Measurements from ENCODE around the gene CD244.
"Not testable (repeated sequence)": the region's sequence is repeated elsewhere in the genome, so short reads cannot be mapped to it uniquely, and the experiment has no call there.

CD244 gene

DNA sequence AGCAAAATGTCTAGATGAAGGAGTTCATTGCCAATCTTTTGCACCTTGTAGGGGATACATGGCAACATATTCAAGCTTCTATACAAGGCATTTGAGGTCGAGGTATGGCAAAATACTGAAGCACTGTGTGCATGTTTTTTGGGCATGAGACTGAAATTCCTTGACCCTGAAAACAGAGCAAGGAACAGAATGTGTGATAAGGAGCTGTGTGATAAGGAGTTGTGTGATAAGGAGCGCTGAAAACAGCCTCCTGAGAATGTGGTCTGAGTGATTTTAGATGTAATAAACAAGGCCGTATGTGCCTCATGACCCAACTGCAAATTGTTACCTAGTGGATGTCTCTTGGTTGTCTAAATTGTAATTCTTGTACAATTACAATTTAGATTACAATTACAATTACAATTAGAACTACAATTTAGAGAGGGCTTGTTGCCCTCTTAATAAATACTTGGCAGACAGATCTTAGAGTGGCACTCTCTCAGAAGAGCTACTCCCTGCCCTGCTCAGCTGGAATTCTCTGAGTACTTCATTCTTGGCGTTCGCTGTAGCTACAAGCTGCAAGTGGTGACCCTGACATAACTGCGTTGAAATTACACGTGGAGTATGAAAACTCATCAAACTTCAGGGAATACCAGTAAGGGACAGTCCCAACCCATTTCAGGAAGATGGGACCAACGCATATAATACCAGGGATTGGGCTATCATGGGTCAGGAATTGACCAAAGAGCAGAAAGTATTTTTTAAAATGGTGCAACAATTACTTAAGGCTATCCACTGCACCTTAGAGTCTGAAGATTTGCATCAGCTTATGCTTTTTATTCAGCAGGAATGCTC, 42.3 kb upstream of the CD244 start:
- TF ChIP-seq, protein P1, sequence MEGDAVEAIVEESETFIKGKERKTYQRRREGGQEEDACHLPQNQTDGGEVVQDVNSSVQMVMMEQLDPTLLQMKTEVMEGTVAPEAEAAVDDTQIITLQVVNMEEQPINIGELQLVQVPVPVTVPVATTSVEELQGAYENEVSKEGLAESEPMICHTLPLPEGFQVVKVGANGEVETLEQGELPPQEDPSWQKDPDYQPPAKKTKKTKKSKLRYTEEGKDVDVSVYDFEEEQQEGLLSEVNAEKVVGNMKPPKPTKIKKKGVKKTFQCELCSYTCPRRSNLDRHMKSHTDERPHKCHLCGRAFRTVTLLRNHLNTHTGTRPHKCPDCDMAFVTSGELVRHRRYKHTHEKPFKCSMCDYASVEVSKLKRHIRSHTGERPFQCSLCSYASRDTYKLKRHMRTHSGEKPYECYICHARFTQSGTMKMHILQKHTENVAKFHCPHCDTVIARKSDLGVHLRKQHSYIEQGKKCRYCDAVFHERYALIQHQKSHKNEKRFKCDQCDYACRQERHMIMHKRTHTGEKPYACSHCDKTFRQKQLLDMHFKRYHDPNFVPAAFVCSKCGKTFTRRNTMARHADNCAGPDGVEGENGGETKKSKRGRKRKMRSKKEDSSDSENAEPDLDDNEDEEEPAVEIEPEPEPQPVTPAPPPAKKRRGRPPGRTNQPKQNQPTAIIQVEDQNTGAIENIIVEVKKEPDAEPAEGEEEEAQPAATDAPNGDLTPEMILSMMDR (IDR thresholded peaks at IDR 0.05; ENCODE audit: extremely low read depth, missing control alignments): no peak

DNA sequence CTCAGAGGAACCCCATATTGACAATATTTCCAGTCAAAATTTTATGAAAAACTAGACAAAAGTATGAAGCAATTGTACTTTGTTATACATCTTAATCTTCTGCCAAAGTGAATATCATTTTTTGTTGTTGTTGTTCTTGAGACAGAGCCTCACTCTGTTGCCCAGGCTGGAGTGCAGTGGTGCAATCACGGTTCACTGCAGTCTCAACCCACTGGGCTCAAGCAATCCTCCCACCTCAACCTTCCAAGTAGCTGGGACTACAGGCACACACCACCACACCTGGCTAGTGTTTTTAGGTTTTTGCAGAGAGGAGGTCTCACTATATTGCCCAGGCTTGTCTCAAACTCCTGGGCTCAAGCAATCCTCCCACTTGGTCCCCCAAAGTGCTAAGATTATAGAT, 39.6 kb upstream of the CD244 start:
- not testable (repeated sequence) for DNase-seq (ENCODE audit: low spot score)

More for the DNA sequence above, 42.3 kb upstream of the CD244 start:
- no peak for DNase-seq (ENCODE audit: low spot score)

DNA sequence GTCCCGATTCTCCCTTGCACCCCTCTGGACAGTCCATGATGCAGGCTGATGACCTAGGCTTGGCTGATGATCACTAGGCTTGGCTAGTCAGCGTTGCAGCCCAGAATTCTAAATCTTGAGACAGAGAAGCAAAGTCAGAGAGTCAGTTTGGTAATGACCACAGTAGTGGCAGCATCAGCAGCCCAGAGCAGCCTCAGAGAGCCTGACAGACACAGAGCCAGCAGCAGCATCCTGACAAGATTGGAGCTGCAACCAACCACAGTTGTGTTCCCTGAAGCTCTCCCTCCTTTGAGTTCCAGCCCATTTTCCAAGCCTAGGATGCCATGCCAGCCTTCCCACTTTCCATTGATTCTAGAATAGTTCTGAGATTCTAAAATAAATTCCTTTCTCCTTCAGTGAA, 39.1 kb upstream of the CD244 start:
- TF ChIP-seq, protein P1 (IDR thresholded peaks at IDR 0.05; ENCODE audit: extremely low read depth, missing control alignments): no peak
- no peak for DNase-seq (ENCODE audit: low spot score)

DNA sequence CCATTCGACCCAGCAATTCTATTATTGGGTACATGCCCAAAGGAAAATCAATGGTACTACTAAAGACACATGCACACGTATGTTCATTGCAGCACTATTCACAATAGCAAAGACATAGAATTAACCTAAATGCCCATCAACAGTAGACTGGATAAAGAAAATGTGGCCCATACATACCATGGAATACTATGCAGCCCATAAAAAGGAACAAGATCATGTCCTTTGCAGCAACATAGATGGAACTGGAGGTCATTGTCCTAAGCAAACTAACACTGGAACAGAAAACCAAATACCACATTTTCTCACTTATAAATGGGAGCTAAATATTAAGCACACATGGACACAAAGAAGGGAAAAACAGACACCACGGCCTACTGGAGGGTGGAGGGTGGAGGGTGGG, 38.0 kb upstream of the CD244 start:
- not testable (repeated sequence) for DNase-seq (ENCODE audit: low spot score)

DNA sequence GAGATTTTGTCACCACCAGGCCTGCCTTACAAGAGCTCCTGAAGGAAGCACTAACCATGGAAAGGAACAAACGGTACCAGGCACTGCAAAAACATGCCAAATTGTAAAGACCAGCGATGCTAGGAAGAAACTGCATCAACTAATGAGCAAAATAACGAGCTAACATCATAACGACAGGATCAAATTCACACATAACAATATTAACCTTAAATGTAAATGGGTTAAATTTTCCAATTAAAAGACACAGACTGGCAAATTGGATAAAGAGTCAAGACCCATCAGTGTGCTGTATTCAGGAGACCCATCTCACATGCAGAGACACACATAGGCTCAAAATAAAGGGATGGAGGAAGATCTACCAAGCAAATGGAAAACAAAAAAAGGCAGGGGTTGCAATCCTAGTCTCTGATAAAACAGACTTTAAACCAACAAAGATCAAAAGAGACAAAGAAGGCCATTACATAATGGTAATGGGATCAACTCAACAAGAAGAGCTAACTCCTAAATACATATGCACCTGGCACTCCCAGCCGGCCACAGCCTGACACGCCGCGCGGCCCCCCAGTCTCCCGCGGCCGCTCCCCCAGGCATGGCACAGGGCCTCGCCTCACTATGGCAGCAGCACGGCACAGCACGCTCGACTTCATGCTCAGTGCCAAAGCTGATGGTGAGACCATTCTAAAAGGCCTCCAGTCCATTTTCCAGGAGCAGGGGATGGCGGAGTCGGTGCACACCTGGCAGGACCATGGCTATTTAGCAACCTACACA, 31.9 kb upstream of the CD244 start:
- DNase-seq (ENCODE audit: low spot score): not testable (repeated sequence)

DNA sequence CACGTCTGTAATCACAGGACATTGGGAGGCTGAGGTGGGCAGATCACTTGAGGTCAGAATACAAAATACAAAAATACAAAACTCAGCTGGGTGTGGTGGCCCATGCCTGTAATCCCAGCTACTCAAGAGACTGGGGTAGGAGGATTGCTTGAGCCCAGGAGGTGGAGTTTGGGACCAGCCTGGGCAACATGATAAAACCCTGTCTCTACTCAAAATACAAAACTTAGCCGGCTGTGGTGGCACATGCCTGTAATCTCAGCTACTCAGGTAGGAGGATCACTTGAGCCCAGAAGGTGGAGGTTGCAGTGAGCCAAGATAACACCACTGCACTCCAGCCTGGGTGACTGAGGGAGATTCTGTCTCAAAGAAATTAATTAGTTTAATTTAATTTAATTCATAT, 28.8 kb upstream of the CD244 start:
- TF ChIP-seq, protein P1 (IDR thresholded peaks at IDR 0.05; ENCODE audit: extremely low read depth, missing control alignments): no peak
- DNase-seq (ENCODE audit: low spot score): no peak

DNA sequence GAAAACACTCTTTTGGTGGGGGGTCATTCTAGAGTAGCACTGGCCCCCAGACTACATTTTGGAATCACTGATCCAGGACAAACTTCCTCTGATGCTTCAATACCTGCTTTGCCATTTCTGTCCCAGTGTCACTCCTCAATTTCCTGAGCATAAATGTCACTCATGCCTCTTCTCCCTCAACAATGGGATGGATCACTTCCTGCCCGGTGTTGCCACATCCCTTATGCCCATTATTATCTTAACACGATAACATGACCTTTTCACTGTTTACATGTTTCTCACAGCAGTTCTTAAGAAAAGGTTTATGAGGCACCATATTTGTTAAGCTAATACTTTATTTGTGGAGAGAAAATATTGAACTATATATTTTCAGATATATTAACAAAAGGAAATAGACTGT, 26.2 kb upstream of the CD244 start:
- DNase-seq (ENCODE audit: low spot score): no peak
- TF ChIP-seq, protein P1 (IDR thresholded peaks at IDR 0.05; ENCODE audit: extremely low read depth, missing control alignments): no peak

DNA sequence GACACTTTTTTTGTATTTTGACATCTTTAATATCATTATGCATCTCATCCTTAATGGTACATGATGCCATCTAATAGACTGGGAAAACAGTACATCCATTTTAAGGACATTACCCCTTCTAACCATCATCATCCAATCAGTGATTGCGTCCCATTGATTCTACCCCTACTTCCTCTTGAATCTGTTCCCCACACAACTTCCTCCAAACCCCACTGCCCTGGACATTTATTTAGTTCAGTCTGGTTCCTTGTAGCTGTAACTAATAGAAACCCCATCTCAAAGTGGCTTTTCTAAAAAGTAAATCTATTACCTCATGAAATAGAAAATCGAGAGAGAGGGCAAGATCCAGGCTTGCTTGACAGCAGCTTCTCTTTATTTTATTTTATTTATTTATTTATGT, 24.4 kb upstream of the CD244 start:
- DNase-seq (ENCODE audit: low spot score): no peak
- TF ChIP-seq, protein P1 (IDR thresholded peaks at IDR 0.05; ENCODE audit: extremely low read depth, missing control alignments): no peak

DNA sequence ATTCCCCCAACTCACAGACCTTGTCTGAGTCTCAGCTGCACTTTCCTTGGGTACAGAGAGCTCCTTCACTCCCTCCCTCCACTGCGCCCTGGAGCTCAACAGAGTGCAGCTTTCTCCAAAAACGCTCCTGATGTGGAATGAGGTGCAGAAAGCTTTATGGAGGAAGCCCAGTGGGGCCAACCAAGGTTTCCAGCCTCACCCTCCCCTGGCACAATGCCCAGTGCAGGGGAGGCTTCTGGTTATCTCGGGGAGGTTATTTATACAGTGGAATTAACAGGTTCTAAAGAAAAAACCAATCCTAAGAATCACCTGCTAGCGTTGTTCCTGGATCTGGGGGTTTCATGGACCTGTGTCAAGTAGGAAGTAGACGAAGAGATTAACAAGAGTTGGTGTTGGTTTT, 22.4 kb upstream of the CD244 start, which contains the start of gene ITLN1:
Gene ITLN1 (minus strand): TSS at position 139 of the 400 bp plus-strand sequence. CDS start 303 bp downstream, outside the sequence.
- no peak for DNase-seq (ENCODE audit: low spot score)
- TF ChIP-seq, protein P1 (IDR thresholded peaks at IDR 0.05; ENCODE audit: extremely low read depth, missing control alignments): no peak
